GM18951 (cell line): Measurements from ENCODE around the gene HNRNPR.
A peak's percentile ranks its signal among the peaks of the same experiment; 100 is the strongest.
"Not testable (repeated sequence)": the region's sequence is repeated elsewhere in the genome, so short reads cannot be mapped to it uniquely, and the experiment has no call there.

ENCODE experiments used
- POLR2A ChIP-seq: IDR thresholded peaks from 4 replicates; pipeline ENCODE4 v1.6.1; 2011; ENCODE audit warnings: mild to moderate bottlenecking; ENCODE audit not compliant: insufficient read length, insufficient read depth; ENCODE audit errors: extremely low read depth
- in situ Hi-C: fragments of 300-500 bp; cut with MboI; formaldehyde crosslinking; loops from one replicate; pipeline ENCODE4 v1.12.0; 2022; ENCODE audit warnings: low sequenced_read_pairs, mixed read lengths, inconsistent platforms; ENCODE audit not compliant: unreplicated experiment

The HNRNPR gene

DNA sequence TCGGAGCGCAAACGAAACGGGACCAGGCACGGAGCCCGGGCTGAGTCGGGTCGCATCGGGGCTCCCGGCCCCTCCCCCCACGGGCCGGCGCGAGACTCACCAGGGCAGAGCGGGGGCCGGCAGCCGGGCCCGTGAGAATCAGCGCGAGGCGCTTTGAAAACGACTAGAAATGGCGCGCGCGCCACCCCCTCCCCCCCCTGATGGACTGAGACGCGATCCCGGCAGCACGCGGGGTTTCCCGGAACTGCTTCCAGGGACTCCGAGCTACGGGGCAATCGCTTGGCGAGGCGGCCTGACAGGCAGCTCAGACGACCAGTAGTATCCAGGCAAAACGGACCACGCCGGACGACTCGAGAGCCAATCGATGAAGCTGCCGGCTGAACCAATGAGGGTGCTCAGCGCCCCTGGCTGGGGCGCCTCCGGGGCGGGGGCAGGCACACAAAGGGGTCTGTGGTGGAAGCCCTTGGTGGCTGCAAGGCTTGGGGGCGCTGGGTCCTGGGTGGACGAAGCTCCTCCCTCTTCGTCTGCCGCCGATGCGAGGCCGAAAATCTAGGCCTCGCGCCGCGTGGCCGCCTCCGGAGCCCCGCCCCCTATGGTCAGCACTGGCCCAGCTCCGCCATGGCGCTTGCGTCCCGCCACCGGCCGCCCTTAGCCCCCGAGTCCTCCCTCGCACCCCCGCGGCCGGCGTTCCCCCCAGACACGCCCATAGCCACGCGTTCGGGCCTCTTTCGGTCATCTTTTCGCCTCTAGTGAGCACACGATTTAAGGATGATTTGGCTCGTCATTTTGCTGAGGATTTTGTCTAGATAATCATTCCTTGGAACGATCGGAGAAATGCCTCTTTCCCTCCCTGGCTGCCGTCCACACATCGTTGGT, at the start of gene HNRNPR:
Gene HNRNPR, minus strand, starts transcription at position 174 of the 876 bp plus-strand sequence. CDS start 3,276 bp downstream, outside the sequence.
- peak; percentile 85 for TF ChIP-seq POLR2A
- in situ Hi-C loops, result no loop called here

DNA sequence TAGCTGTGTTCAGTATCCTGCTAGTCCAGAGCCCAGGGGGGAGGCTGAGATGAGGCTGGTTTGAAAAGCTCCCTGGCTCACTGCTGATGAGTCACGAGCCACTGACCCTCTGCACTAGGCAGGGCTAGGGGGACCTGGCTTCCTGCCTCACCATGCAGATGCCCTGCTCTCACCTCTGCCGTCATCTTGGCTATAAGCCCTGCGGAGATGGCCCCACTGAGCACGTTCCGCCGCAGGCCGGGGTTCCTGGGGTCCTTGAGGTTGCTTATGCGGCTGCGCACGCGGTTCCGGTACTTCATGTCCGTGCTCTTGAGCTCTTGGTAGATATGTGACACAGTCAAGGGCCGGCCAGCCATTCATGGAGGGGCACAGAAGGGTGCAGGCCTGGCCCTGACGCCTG, 49.6 kb upstream of the HNRNPR start:
- no peak for TF ChIP-seq POLR2A
- in situ Hi-C loops, result no loop called here

- no peak for TF ChIP-seq POLR2A
- in situ Hi-C loops, result no loop called here
These were observed 48.2 kb upstream of the HNRNPR start for GRCh38 chr1:23392125-23392855.

DNA sequence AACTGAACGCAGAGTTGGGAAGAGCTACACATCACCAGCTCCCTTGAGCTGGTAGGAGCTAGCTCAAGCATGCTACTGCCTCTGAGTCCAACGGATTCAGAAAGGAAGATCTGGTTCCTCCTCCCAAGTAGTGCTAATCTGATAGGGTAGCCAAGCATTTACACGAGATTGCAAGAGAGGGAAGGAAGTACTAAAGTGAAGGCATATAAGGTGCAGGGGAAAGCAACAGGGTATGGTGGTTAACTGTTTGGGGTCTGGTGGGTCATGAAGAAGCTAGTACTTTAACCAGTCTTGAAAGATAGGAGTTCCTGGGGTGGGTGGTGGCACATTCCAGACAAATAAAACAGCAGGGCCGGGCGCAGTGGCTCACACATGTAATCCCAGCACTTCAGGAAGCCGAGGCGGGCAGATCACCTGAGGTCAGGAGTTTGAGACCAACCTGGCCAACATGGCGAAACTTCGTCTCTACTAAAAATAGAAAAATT, 45.8 kb upstream of the HNRNPR start:
- in situ Hi-C loops, result no loop called here
- TF ChIP-seq POLR2A, result no peak

DNA sequence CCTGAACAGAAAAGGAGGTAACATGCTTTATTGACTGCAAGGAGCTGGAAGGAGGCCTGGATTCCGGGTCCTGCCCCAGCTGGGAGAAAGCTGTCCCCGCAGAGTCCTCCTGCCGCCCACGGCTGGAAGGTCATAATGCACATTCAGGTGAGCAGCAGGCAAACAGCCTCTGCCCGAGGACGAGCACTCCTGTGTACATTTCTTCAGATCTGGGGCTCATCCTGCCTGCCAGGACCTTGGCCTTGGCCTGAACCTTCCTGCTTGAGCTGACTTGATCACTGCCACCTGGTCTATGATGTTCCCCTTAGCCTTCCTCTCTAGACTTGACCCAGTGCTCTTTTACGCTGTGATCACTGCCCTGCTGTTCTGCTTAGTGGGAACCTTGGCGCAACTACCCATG, 43.4 kb upstream of the HNRNPR start:
- no peak for TF ChIP-seq POLR2A
- in situ Hi-C loops, result no loop called here

- no peak for TF ChIP-seq POLR2A
- in situ Hi-C loops, result no loop called here
These were observed 41.1 kb upstream of the HNRNPR start for GRCh38 chr1:23385119-23385621.

GRCh38 chr1:23384312-23385058, 40.4 kb upstream of the HNRNPR start:
- no peak for TF ChIP-seq POLR2A
- in situ Hi-C loops, result no loop called here

- in situ Hi-C loops, result no loop called here
- TF ChIP-seq POLR2A, result no peak
These were observed 39.7 kb upstream of the HNRNPR start for GRCh38 chr1:23383577-23384311.

DNA sequence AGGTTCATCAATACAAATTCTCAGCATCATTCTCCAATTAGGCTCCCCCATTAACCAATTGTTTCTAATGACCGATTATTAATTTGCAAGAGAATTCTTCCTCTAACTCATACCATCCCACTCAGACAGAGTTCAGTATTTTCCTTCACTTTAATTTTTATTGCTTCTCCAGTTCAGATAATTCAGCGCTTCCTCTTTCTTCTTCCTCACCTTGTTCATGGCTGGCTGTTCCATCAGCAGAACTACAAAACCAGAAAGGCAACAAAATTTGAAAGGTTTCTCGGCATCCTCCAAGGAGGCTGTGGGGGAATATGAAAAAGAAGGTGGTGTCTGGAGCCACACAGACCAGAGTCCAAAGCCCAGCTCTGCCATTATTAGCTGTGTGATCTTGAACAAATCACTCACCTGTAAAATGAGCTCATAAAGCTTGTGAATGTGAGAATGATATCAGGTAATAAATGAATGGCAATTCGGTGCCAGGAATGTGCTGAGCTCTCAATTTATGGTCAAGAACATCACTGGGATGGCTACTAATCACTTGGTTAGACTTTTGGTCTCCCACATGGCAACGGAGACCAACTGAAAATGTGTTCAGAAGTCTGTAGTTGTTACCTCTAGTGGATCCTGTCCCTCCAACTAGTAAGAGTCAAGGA, 37.3 kb upstream of the HNRNPR start:
- no peak for TF ChIP-seq POLR2A
- in situ Hi-C loops, result no loop called here

GRCh38 chr1:23380719-23381118, 36.6 kb upstream of the HNRNPR start:
- no peak for TF ChIP-seq POLR2A
- in situ Hi-C loops, result no loop called here

GRCh38 chr1:23380236-23380635, 36.2 kb upstream of the HNRNPR start:
- in situ Hi-C loops, result not testable (repeated sequence)
